HPDE6-E6E7 (cell line): ENCODE measurements around the gene RBBP8NL.

ENCODE experiments used
- DNase-seq: peaks from one replicate; pipeline ENCODE4 v3.0.0; 2011; ENCODE audit warnings: missing footprints; ENCODE audit errors: extremely low spot score

Gene RBBP8NL

DNA sequence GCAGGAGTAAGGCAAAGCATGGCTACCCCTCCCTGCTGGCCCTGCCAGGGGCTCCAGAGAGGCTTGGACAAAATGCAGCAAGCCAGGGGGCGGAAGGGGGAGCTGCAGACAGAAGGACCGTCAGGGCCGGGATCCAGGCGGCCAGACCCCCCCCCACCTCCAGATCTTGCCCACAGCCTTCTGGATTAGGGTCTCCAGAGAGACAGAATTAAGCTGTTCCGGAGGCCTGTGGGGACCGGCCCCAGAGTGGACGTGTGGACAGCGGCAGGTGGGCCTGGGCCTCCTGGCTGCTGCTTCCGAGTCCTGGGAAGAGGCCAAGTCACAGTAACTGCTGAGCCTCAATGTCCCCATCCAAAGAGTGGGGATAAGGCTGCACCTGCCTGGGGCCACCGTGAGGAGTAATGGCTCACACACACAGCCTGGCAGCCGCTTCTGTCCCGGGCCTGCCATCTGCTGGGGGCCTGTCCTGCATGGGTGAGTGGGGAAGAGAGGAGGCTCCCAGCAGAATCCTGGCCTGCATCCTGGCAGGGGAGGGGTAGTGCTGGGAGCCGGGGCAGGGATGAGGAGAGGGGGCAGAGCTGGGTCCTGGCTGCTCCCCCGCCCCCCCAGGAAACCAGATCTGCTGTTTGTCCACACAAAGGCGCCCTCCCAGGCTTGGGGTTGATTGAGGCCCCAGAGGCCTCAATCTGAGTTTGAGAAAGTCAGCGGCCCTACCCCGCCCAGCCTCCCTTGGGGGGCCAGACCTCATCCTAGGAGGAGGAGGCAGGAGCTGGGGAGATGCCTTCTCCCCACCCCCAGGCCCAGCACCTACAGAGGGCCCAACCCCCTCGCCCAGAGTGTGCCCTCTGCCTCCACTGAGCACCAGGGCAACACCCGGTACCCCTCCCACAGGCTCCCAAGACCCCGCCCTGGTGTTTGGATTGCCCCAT lies 64.1 kb downstream of the RBBP8NL start:
- no peak for DNase-seq

DNA sequence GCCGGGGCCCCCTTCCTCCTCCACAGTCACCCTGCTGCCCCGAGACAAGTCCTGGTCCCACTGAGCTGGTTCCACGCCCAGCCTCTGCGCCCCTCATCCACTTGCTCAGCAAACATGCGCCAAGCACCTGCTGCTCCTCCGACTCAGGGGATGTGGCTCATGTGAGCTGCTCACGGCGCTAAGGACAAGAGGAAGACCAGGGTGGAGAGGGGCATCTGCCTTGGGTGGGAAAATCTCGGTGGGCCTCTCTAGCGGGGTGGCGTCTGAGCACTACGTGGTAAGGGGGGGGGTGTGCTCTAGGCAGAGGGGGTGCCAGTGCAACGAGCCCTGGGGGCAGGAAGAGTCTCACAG lies 64.8 kb downstream of the RBBP8NL start:
- DNase-seq, result no peak

DNA sequence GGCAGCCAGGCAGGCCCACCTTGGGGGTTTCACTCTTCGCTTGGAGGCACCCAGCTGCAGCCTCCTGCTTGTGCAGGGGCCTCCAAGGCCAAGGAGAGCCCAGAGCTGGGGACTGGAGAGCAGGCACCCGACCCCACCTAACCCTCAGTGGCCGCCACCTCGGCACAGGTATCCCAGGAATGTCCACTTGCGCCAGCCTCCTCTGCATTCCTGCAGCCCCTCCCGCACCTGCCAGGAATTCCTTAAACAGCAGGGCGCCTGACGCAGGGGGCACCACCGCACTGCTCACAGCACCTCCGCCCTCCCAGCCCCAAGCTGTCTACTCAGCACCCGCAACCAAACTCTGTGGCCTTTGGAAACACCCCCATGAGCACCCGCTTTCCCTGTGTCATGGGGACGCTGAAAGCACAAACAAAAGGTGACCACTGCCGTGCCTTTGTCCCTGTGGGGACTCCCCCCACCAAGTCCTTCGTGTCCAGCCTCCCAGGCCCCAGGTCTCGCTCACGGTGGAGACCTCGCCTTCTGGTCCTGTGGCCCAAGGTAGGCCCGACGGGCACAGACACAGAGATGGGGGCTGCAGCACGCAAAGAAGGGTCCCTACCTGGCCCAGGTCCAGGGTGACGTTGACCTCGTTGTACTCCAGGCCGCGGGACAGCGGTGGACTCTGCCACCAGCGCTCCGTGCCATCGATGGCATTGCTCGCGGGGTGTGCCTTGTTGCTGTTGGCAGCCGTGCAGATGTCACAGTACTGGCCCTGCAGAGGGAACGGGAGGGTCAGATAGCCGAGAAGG lies 65.3 kb downstream of the RBBP8NL start:
- no peak for DNase-seq

DNA sequence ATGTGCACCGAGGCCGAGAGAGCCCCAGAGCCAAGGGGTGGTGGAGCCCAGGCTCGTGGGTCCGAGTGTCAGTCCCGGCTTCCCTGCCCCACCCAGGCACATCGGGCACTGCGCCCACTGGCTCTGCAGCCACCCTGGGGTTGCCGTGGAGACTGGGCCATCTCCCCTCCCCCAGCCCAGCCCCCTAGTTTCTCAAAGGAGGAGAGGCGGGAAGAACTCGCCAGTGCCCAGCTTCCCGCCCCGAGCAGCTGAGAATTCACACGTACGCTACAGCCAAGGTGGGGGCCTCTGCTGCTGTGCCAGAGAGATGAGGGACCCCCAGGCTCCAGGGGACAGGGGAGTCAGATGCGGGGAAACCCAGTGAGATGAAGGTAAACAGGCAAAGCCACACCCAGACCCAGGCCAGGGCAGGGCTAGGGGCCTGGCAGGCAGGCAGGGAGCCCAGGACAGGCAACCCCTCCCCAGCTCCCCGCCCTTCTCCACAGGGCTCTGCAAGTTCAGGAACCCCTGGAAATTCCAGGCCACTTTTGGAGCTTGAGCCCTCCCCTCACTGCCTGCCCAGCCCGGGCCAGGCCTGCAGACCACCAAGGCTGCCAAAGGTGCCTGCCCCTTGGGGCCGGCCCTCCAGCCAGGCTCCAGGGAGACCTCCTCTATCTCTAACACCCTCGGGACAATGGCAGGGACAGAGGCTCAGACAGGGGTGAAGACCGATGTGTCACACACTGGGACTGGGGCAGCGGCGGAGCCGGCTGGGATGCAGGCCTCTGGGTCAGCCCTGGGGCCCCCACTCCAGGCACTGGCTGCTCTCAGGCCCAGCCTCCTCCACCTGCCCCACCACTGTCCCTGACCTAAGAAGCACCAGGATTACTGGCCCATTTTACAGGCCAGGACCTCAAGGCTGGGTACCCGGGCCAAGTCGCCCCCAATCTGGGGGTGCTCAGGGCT lies 66.2 kb downstream of the RBBP8NL start:
- DNase-seq, result no peak
